PC-9 (cell line): Measurements from ENCODE around the gene ZNRD2.

ENCODE experiments used
- CTCF ChIP-seq: fragments of 200-600 bp; sonication (generic); conservative IDR thresholded peaks from 2 replicates; pipeline ENCODE4 v1.6.1; 2017; ENCODE audit warnings: mixed run types, antibody characterized with exemption, mild to moderate bottlenecking, moderate library complexity
- EZH2 ChIP-seq: fragments of 200-600 bp; sonication (generic); IDR thresholded peaks from 2 replicates; pipeline ENCODE4 v1.8.0; 2017; ENCODE audit warnings: antibody characterized with exemption, low read depth

- TF ChIP-seq CTCF (no peak), EZH2 (no peak)
Measured at GRCh38 chr11:65559951-65560537, 10.2 kb upstream of the ZNRD2 start.
